LNCAP (cell line): ENCODE measurements around the gene SAG.

ENCODE experiments used
- TF ChIP-seq, protein P1 (sequence below): fragments of 450-650 bp; IDR thresholded peaks from 2 replicates; pipeline ENCODE4 v1.5.1; 2017; ENCODE audit warnings: mild to moderate bottlenecking

The SAG gene

GRCh38 chr2:233303252-233303651 is 4.4 kb upstream of the SAG start:
- TF ChIP-seq, protein P1, sequence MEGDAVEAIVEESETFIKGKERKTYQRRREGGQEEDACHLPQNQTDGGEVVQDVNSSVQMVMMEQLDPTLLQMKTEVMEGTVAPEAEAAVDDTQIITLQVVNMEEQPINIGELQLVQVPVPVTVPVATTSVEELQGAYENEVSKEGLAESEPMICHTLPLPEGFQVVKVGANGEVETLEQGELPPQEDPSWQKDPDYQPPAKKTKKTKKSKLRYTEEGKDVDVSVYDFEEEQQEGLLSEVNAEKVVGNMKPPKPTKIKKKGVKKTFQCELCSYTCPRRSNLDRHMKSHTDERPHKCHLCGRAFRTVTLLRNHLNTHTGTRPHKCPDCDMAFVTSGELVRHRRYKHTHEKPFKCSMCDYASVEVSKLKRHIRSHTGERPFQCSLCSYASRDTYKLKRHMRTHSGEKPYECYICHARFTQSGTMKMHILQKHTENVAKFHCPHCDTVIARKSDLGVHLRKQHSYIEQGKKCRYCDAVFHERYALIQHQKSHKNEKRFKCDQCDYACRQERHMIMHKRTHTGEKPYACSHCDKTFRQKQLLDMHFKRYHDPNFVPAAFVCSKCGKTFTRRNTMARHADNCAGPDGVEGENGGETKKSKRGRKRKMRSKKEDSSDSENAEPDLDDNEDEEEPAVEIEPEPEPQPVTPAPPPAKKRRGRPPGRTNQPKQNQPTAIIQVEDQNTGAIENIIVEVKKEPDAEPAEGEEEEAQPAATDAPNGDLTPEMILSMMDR: no peak

DNA sequence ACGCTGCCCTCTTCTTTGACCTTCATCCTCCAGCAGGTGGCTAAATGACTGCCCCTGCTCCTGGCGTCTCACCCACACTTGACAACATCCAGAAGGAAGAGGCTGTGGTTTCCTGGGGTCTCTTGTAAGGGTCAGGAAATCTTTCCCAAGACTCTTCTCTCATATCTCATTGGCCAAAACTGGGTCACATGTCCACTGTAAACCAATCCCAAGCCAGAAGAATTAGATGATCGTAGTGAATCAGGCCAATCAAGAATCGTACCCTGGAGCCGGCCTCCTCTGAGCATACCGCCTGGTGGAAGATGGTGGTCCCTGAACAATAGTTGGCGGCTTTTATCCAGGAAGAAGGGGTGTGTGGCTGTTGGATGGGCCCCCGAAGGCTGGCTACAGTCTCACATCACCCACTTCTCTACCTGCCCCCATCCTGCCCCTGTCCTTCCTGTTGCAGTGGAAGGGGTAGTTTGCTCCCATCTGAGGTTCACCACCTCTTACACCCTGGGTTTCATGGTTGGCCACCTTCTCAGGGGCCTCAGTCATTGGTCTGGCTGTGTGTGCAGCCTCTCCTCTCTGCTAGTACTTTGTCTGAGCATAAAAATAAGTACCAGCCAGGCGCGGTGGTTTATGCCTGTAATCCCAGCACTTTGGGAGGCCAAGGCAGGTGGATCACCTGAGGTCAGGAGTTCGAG is 3.8 kb downstream of the SAG start:
- TF ChIP-seq, protein P1: no peak

DNA sequence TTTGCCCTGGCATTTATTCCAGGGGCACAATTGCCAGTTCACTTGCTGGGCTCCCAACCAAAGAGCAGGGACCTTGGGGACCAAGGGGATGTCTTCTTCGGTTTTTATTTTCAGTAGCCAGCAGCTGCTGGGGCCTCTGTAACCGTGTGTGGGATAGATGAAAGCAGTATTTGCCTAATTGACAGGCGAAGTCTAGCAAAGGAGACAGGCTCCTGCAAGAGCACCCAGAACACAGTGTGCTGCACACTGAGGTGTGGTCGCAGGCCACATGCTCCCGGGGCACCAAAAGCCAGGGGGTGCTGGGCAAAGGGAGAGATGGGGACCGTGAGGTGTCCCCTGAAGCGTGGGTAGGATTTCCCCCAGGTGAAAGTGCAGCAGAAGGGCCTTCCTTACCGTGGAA is 5.3 kb downstream of the SAG start:
- TF ChIP-seq, protein P1: no peak

GRCh38 chr2:233314180-233314925 is 6.7 kb downstream of the SAG start:
- TF ChIP-seq, protein P1: no peak

DNA sequence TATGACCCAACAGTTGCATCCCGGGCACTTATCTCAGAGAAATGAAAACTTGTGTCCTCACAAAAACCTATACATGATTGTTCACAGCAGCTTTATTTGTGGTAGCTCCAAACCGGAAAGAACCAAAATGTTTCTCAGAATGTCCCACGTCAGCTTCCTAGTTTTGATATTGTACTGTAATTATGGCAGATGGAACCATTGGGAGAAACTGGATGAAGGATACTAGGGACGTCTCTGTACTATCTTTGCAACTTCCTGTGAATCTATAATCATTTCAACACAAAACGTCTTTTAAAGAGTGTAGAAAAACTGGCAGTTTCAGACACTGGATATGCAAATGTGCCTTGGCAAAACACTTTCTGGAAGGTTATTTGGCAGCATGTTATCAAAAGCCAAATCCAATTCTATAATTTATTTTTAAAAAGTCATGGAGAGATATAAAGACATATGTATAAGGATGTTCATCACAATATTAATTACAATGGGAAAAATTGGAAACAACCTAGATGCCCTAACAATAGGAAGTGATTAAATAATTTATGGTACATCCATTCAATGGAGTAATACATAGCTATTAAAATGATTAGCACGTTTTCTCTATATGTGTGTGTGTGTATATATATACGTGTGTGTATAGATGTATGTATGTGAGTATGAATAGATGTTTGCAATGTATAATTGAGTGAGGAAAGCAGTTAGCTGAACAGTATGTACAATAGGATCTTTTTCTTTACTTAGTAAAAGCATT is 9.8 kb downstream of the SAG start:
- TF ChIP-seq, protein P1: no peak

DNA sequence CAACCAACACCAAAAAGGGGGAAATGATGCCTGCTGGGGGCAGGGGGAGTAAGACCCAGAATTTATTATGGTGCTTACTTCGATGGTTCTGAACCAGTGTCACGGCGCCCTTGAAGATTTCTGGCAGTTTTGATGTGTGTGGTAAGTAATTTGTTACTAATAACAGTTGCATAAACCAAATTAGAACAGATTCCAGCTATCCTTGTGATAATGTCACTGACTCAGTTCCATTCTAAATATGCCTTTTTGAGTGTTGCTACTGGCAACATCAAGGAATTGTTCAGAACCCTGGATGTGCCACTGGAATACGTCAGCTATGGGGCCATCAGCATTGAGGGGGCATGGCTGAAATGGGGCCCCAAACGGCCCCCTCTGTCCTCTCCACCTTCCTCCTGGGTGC is 11.6 kb downstream of the SAG start:
- TF ChIP-seq, protein P1: no peak

DNA sequence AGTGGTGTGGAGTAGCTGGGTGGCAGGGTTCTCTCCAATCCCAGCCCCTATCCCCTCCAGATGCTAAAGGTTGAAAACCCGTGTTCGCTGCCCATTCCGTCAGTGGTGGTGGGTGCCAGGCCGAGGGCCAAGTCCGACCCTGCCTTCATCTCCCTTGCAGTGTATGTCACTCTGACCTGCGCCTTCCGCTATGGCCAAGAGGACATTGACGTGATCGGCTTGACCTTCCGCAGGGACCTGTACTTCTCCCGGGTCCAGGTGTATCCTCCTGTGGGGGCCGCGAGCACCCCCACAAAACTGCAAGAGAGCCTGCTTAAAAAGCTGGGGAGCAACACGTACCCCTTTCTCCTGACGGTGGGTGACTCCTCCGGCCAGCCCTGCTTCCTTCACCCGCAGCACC is 12.9 kb downstream of the SAG start:
- TF ChIP-seq, protein P1: no peak
